T-helper 2 cell (primary cell): ENCODE measurements around the gene ATP10D.
"Not testable (repeated sequence)": the region's sequence is repeated elsewhere in the genome, so short reads cannot be mapped to it uniquely, and the experiment has no call there.

Source experiments
- DNase-seq, 5 experiments: peaks; one replicate each; pipeline versions ENCODE4 v3.0.0 to v3.0.0-alpha.2; 2012 to 2022

The ATP10D gene

GRCh38 chr4:47536966-47537365 lies 51.9 kb downstream of the ATP10D start:
- DNase-seq = no peak

GRCh38 chr4:47538111-47538824 lies 53.2 kb downstream of the ATP10D start:
- DNase-seq = no peak

GRCh38 chr4:47538825-47539154 lies 53.7 kb downstream of the ATP10D start:
- no peak for DNase-seq

GRCh38 chr4:47542640-47543039 lies 57.6 kb downstream of the ATP10D start:
- DNase-seq = not testable (repeated sequence)

- no peak for DNase-seq
Observed at GRCh38 chr4:47543331-47543730, 58.3 kb downstream of the ATP10D start.

- DNase-seq = not testable (repeated sequence)
Observed at GRCh38 chr4:47550357-47550756, 65.3 kb downstream of the ATP10D start.

GRCh38 chr4:47550899-47551548 lies 65.9 kb downstream of the ATP10D start:
- no peak for DNase-seq

GRCh38 chr4:47551682-47552081 lies 66.6 kb downstream of the ATP10D start:
- no peak for DNase-seq

- no peak for DNase-seq
Observed at GRCh38 chr4:47553329-47554125, 68.5 kb downstream of the ATP10D start.

- DNase-seq = not testable (repeated sequence)
Observed at GRCh38 chr4:47555920-47556319, 70.8 kb downstream of the ATP10D start.

- DNase-seq = no peak
Observed at GRCh38 chr4:47557255-47557654, 72.2 kb downstream of the ATP10D start.

GRCh38 chr4:47560682-47561081 lies 75.6 kb downstream of the ATP10D start:
- no peak for DNase-seq

- DNase-seq = no peak
Observed at GRCh38 chr4:47561331-47561730, 76.3 kb downstream of the ATP10D start.

- peak in 2 of 5 experiments; percentile 6 to 83 for DNase-seq
Observed at GRCh38 chr4:47562297-47562696, 77.2 kb downstream of the ATP10D start.

GRCh38 chr4:47566566-47566965 lies 81.5 kb downstream of the ATP10D start:
- no peak for DNase-seq

- DNase-seq = no peak
Observed at GRCh38 chr4:47566969-47567368, 81.9 kb downstream of the ATP10D start.

- DNase-seq = no peak
Observed at GRCh38 chr4:47567511-47567910, 82.4 kb downstream of the ATP10D start.

- DNase-seq = no peak
Observed at GRCh38 chr4:47570816-47571215, 85.7 kb downstream of the ATP10D start.

- DNase-seq = no peak
Observed at GRCh38 chr4:47572981-47573380, 87.9 kb downstream of the ATP10D start.

GRCh38 chr4:47577779-47578553 lies 92.9 kb downstream of the ATP10D start:
- DNase-seq = no peak

- DNase-seq = no peak
Observed at GRCh38 chr4:47579235-47579634, 94.2 kb downstream of the ATP10D start.

- no peak for DNase-seq
Observed at GRCh38 chr4:47590325-47590724, 105.2 kb downstream of the ATP10D start.

GRCh38 chr4:47597696-47598095 lies 112.6 kb downstream of the ATP10D start:
- no peak for DNase-seq
